ENCODE data around the gene OPN1MW.
"Not testable (repeated sequence)": the region's sequence is repeated elsewhere in the genome, so short reads cannot be mapped to it uniquely, and the experiment has no call there.

OPN1MW gene

DNA sequence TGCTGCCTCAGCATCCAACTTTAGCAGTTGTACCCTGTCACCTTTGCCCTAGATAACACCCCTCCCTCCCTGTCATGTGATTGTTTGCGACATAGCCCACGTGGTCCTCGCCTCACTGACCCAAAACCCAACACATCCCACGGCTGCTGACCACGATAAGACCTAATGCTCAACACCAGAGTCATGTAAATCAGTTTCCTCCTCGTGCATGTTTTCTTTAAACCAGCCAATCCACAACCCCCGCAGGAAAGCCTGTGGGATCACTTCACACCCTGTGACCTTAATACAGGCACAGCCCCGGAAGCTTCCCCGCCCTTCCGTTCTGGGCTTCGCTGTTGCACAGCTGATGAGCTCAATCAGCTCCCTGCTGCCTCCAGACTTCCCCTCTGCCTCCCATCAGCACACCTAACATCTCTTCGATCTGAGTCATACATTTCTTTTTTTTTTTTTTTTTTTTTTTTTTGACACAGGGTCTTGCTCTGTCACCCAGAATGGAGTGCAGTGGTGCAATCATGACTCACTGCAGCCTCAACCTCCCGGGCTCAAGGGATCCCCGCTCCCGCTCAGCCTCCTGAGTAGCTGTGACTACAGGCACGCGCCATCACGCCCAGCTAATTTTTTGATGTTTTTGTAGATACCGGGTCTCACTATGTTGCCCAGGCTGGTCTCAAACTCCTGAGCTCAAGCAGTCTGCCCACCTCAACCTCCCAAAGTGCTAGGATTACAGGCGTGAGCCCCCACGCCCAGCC is 27.4 kb downstream of the OPN1MW start:
- not testable (repeated sequence) for DNase-seq (ENCODE audit: low read depth in 1 of 2, low spot score in 1 of 2)

DNA sequence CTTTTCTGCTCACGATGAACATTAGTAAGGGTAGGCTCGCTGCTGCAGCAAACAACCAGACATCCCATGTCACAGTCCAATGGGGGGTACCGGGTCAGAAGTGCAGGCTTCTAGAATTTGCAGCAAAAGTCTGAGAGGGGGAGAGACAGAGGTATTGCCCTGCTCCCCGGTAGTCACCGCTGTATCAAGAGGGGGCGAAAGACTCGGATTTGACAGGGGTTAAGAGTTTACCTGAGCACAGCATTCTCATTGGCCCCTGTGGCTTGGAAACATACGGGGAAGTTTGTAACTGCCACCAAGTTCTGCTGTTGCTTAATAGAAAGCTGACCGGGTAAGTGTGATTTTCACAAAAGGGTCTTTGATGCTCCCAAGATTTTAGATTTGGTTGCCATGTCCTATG is 28.7 kb downstream of the OPN1MW start:
- DNase-seq (ENCODE audit: low read depth in 1 of 2, low spot score in 1 of 2), result not testable (repeated sequence)

DNA sequence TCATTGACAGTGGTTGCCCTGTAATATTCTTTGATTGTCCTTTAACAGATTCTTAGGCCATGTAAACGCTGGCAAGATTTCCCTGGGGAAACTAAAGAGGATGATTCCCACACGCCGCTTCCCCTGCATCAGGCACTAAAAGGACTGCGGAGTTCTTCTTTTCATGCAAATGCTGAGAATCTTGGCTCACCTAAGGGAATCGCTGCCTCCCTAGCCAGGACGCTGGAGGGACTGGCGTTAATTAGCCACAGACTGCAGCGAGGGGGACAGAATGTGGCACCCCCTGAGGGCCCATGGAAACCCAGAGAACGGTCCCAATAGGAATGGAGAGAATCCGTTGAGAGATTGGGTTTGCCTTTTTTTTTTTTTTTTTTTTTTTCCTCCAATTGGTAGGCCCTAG is 29.1 kb downstream of the OPN1MW start:
- DNase-seq (ENCODE audit: low read depth in 1 of 2, low spot score in 1 of 2), result not testable (repeated sequence)

DNA sequence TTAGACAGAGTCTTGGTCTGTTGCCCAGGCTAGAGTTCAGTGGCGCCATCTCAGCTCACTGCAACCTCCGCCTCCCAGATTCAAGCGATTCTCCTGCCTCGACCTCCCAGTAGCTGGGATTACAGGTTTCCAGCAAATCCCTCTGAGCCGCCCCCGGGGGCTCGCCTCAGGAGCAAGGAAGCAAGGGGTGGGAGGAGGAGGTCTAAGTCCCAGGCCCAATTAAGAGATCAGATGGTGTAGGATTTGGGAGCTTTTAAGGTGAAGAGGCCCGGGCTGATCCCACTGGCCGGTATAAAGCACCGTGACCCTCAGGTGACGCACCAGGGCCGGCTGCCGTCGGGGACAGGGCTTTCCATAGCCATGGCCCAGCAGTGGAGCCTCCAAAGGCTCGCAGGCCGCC is 37.1 kb downstream of the OPN1MW start, which contains the start of gene OPN1MW2:
TSS of gene OPN1MW2 (plus strand) at position 301 of the 400 bp plus-strand sequence. CDS start at position 361, 60 bp downstream.
- not testable (repeated sequence) for DNase-seq (ENCODE audit: low read depth in 1 of 2, low spot score in 1 of 2)

DNA sequence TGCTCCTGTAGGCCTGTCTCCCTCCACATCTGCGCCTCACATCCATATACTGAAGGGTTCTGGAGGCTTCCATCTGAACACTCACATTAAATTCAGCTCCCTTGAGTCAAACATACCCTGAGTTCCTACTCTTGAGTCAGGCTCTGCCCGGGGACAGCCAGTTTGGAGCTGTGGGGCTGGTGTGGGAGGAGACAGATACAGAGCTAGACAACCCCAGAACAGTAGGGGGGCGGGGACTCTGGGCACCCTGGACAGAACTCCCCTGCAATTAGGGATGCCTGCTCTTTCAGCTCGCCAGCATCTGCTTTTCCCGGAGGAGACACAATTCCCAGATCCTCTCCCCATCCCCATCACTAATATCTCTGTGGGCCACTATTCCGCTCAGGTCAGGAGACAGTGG is 42.9 kb downstream of the OPN1MW start:
- not testable (repeated sequence) for DNase-seq (ENCODE audit: low read depth in 1 of 2, low spot score in 1 of 2)

DNA sequence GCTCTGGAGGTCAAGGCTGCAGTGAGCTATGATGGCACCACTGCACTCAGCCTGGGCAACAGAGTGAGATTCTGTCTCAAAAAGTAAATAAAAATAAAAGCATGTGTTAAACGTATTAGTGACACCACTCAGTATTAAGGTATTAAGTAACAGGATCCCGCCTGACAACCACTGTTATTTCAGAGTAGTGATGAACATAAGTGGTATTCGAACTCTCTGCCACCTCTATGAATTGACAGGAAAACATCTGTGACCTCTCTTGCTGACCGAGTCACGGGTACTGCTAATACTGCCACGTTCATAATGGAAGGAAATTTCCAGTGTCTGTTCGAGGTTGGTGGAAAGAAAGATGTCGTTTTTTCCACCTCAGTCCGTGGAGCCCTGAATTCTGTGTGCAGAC is 44.3 kb downstream of the OPN1MW start:
- not testable (repeated sequence) for DNase-seq (ENCODE audit: low read depth in 1 of 2, low spot score in 1 of 2)

DNA sequence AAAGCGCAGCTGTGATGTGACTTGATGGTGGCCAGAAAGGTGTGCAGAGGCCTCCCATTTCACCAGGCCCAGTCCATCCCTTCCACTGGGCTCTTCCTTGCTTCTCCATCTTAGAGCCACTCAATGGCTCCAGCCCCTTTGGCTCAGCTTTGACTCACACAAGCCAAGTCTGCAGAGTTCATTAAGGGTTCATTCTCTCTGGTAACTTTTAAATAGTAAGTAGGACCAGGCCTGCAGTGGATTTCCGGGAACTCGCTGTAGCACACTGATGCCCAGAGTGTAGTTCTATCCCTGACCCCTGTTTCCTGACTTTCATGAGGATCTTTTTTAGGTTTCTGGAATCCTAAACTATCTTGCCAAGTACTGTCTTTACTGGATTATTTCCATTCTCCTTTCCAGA is 49.0 kb downstream of the OPN1MW start:
- DNase-seq (ENCODE audit: low read depth in 1 of 2, low spot score in 1 of 2), result not testable (repeated sequence)

DNA sequence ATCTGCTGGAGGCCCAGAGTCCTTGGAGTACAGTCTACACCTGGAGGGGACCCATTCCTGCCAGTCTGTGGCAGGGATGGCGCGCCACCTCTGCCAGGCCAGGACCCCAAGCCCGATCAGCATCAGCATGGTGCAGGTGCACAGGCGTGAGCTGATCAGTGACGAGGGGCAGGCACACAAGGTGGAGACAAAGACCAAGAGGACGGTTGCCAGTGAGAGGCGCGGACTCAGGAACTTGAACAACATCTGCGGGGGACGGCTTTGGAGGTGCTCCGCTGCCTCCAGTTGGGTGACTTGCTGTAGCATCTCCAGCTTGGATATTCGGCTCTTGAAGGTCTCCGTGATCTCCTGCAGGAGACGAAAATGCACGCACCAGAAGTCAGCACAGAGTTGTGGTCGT is 51.2 kb downstream of the OPN1MW start:
- DNase-seq (ENCODE audit: low read depth in 1 of 2, low spot score in 1 of 2), result not testable (repeated sequence)

DNA sequence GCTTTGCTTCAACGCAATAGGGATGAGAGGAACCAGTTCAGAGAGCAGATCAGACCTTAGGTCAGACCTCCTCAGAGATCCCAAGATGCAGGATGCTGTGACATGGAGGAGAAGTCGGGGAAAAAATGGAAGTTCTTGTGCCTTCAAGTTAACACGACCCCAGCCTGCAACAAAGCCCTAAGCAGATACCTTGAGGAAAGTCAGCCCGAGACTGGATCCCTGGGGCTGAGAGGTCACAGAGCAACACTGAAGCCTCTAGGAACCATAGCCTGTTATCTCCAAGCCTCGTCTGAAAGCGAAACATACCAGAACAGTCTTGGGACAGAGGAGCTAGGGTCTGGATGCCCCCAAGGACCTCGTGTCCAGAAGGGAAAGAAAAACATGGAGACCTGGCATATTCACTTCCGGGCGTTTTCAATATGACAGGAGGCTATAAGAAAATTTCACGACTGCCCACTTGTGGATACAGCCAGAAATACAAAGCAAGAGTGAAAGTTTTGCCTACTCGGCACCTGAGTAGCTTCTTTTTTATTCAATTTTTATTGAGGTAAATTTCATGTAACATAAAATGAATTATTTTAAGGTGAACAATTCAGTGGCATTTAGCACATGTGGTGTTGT is 56.7 kb downstream of the OPN1MW start:
- not testable (repeated sequence) for DNase-seq (ENCODE audit: low read depth in 1 of 2, low spot score in 1 of 2)

DNA sequence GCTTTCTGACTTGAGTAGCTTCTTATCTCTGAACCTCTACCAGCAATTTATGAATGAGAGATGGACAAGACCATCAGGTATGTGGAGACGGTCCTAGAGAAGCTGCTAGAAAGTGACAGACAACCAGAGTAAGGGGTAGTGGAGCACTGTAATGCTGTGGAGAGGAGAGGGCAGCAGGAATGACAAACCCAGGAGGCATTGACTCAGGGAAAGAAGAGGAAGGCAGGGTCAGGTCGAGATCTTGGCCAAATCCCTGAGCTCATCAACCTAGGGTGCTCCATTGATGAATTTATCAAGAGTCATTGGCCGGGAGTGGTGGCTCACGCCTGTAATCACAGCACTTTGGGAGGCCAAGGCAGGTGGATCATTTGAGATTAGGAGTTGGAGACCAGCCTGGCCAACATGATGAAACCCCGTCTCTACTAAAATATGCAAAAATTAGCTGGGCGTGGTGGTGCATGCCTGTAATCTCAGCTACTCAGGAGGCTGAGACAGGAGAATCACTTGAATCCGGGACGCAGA is 57.6 kb downstream of the OPN1MW start:
- DNase-seq (ENCODE audit: low read depth in 1 of 2, low spot score in 1 of 2), result not testable (repeated sequence)
